WTC11 (cell line): ENCODE measurements around the gene HIBADH.

ENCODE experiments used
- AFF4 ChIP-seq: sonication (generic); formaldehyde crosslinking; IDR thresholded peaks from 2 replicates; pipeline ENCODE4 v1.8.1; 2023; ENCODE audit warnings: mild to moderate bottlenecking, missing genetic modification reagents, borderline replicate concordance
- ATF3 ChIP-seq: sonication (generic); formaldehyde crosslinking; conservative IDR thresholded peaks from 2 replicates; pipeline ENCODE4 v1.8.1; 2022; ENCODE audit warnings: mild to moderate bottlenecking, missing genetic modification reagents
- CTCF ChIP-seq: fragments of 200-600 bp; IDR thresholded peaks from 2 replicates; pipeline ENCODE4 v1.8.0; 2022; ENCODE audit warnings: antibody characterized with exemption
- E2F4 ChIP-seq: sonication (generic); formaldehyde crosslinking; IDR thresholded peaks from 2 replicates; pipeline ENCODE4 v1.8.1; 2022; ENCODE audit warnings: low read depth, mild to moderate bottlenecking, moderate library complexity, missing genetic modification reagents, borderline replicate concordance
- ELF4 ChIP-seq: sonication (generic); formaldehyde crosslinking; IDR thresholded peaks from 2 replicates; pipeline ENCODE4 v1.8.1; 2022; ENCODE audit warnings: low read depth, mild to moderate bottlenecking, moderate library complexity, missing genetic modification reagents
- FOXJ3 ChIP-seq: sonication (generic); formaldehyde crosslinking; IDR thresholded peaks from 2 replicates; pipeline ENCODE4 v1.9.0; 2021; ENCODE audit warnings: missing genetic modification reagents, mild to moderate bottlenecking, borderline replicate concordance
- FOXP1 ChIP-seq: sonication (generic); formaldehyde crosslinking; IDR thresholded peaks from 2 replicates; pipeline ENCODE4 v1.8.0; 2022; ENCODE audit warnings: missing genetic modification reagents, mild to moderate bottlenecking, moderate library complexity, borderline replicate concordance
- GABPB1 ChIP-seq: sonication (generic); formaldehyde crosslinking; IDR thresholded peaks from 2 replicates; pipeline ENCODE4 v1.8.1; 2023; ENCODE audit warnings: mild to moderate bottlenecking, missing genetic modification reagents
- MAX ChIP-seq: sonication (generic); formaldehyde crosslinking; IDR thresholded peaks from 2 replicates; pipeline ENCODE4 v1.8.0; 2022; ENCODE audit warnings: mild to moderate bottlenecking, missing genetic modification reagents
- MYBL2 ChIP-seq: sonication (generic); formaldehyde crosslinking; IDR thresholded peaks from 2 replicates; pipeline ENCODE4 v1.8.1; 2023; ENCODE audit warnings: mild to moderate bottlenecking, moderate library complexity, missing genetic modification reagents
- STAT6 ChIP-seq: sonication (generic); formaldehyde crosslinking; conservative IDR thresholded peaks from 2 replicates; pipeline ENCODE4 v1.8.1; 2023; ENCODE audit warnings: mild to moderate bottlenecking, low read depth, missing genetic modification reagents, moderate library complexity
- ZBTB21 ChIP-seq: sonication (generic); formaldehyde crosslinking; IDR thresholded peaks from 2 replicates; pipeline ENCODE4 v1.8.1; 2023; ENCODE audit warnings: mild to moderate bottlenecking, missing genetic modification reagents, borderline replicate concordance
- ZNF121 ChIP-seq: sonication (generic); formaldehyde crosslinking; IDR thresholded peaks from 2 replicates; pipeline ENCODE4 v1.8.0; 2023; ENCODE audit warnings: missing genetic modification reagents

GRCh38 chr7:27689150-27689549 is 26.5 kb upstream of the HIBADH start:
- TF ChIP-seq CTCF (no peak), STAT6 (CRISPR knock-in tag) (no peak), ZBTB21 (CRISPR knock-in tag) (no peak), AFF4 (no peak), MYBL2 (CRISPR knock-in tag) (no peak), ELF4 (CRISPR knock-in tag) (no peak), MAX (no peak), ZNF121 (CRISPR knock-in tag) (no peak), GABPB1 (CRISPR knock-in tag) (no peak), FOXP1 (CRISPR knock-in tag) (no peak), FOXJ3 (CRISPR knock-in tag) (no peak), ATF3 (CRISPR knock-in tag) (no peak), E2F4 (CRISPR knock-in tag) (no peak)
